HG03135 (cell line): ENCODE measurements around the gene GRHL3.
"Not testable (repeated sequence)": the region's sequence is repeated elsewhere in the genome, so short reads cannot be mapped to it uniquely, and the experiment has no call there.

Experiments
- ATAC-seq: cut with Tn5 transposase; IDR thresholded peaks from one replicate; pipeline ENCODE4 v1.9.1; 2021; ENCODE audit warnings: mild to moderate bottlenecking, moderate library complexity; ENCODE audit not compliant: unreplicated experiment

GRHL3 gene

DNA sequence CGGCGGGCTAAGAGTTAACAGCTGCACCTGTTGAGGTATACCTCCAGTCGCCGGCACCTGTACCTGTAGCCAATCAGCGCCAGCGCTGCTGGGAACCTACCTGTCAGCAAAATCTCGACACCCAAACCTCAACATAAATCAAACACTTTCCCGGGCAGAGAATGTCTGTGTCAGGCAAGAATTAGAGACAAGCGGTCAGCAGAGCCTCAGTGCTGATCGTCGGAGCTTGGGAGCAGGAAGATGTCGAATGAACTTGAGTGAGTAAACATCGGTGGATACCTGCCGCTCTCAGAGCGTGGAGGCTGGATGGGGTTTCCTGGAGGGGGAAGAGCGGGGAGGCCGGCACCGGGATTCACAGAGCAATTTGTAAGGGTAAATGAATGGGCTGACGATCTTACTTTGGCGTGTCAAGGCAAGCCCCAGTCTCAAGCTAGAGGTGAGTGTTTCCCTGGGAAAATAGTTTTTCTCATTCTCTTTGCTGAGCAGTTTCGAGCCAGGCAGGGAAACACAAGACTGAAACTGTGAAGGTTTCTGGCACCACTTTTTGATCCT lies at the start of gene GRHL3:
GRHL3 (plus strand) TSS at position 46 of the 552 bp plus-strand sequence; CDS start at position 241, 195 bp downstream.
- no peak for ATAC-seq

- ATAC-seq, result not testable (repeated sequence)
These were observed 44.7 kb upstream of the GRHL3 start for GRCh38 chr1:24274203-24275103.

DNA sequence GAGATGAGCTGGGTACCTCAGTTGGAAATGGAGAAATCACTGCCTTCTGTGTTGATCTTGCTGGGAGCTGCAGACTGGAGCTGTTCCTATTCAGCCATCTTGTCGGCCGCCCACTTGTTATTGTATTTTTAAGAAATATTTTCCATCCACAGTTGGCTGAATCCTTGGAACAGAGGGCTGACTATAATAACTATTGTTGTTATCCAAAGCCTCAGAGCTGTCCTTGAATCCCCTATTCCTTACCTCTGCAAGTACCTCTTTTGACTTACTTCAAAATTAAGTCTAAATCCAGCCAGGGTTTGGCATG lies 44.1 kb upstream of the GRHL3 start:
- ATAC-seq, result no peak

GRCh38 chr1:24275510-24275909 lies 43.6 kb upstream of the GRHL3 start:
- no peak for ATAC-seq

- no peak for ATAC-seq
These were observed 42.4 kb upstream of the GRHL3 start for GRCh38 chr1:24276791-24277190.

- no peak for ATAC-seq
These were observed 41.6 kb upstream of the GRHL3 start for GRCh38 chr1:24277420-24278169.

GRCh38 chr1:24278726-24279125 lies 40.4 kb upstream of the GRHL3 start:
- no peak for ATAC-seq

GRCh38 chr1:24279590-24280232 lies 39.4 kb upstream of the GRHL3 start:
- no peak for ATAC-seq

DNA sequence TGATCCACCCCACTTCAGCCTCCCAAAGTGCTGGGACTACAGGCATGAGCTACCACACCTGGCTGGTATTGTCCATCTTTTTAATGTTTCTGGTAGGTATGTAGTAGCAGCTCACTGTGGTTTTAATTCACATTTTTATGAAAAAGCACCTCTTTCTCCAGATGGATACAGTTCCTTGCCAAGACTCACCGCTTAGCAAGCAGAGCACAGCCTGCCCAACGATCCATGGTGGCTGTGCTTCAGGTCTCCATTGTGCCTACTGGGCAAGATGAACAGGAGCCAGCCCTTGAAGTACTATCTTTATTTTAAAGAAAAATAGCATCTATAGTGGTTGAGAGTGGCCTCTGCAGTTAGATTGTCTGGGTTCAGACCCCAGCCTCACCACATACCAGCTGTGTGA lies 37.6 kb upstream of the GRHL3 start:
- no peak for ATAC-seq

DNA sequence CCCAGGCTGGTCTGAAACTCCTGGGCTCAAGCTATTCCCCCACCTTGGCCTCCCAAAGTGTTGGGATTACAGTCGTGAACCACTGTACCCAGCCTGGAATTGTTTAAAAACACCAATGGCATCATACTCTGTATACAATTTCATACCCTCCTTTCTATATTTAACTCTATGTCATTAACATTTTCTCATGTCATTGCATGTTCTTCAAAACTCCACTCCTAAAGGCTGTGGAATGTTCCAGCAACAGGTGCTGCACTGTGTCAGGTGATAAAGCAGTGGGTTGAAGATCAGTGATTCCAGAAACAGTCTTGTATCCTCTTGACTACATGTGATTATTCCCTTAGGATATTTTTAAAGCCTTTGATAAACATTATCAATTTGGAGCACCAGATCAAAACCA lies 36.7 kb upstream of the GRHL3 start:
- ATAC-seq, result no peak

DNA sequence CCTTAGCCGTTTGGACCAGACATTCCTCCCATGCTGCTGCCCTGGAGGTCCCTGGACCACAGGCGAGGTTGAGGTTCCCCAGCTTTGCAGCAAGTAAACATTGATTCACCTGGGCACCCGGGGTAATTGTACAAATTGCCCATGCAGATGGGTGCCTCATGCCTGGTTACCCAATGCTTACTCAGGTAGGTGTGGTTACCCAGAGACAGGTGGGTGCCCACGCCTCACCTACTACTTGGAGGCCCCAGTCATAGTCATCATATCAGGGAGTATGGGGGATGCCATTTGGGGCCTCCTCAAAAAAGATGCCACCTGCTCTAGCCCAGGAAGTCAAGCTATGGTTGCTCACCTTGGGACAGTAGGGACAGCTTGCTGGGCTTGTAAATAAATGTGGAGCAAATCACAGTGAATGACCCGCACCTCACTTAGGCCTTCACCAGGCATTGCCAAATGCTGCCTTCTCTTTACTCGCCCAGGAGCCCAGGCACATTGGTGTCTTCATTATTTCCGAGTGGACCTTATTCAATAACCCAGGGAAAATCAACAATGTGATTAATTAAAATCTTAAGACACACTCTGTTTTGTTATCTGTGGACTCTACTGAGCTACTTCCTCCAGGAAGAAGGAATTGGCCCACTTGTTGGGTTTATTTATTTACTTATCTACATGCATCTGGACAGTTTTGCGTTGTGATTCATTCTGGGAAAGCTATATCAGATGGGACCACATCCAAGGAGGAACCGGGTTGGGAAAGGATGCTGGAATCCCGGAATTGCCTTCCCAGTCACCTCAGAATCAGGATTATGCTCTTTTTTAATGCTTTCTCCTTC lies 35.6 kb upstream of the GRHL3 start:
- no peak for ATAC-seq

DNA sequence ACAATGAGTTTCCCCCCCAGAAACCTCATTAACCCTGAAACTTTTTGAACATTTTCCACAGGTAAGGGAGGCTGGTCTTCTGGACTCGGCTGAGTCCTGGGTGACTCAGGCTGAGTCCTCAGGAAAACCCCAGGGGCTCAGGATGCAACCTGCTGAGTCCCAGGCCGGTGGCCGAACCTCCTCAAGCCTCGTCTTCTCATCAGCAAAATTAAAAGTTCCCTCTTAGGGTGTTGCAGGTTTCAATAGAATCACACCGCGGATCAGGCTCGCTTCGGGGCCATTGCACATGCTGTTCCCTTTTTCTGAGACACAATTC lies 35.0 kb upstream of the GRHL3 start:
- no peak for ATAC-seq

GRCh38 chr1:24285231-24285630 lies 33.9 kb upstream of the GRHL3 start:
- ATAC-seq, result no peak

DNA sequence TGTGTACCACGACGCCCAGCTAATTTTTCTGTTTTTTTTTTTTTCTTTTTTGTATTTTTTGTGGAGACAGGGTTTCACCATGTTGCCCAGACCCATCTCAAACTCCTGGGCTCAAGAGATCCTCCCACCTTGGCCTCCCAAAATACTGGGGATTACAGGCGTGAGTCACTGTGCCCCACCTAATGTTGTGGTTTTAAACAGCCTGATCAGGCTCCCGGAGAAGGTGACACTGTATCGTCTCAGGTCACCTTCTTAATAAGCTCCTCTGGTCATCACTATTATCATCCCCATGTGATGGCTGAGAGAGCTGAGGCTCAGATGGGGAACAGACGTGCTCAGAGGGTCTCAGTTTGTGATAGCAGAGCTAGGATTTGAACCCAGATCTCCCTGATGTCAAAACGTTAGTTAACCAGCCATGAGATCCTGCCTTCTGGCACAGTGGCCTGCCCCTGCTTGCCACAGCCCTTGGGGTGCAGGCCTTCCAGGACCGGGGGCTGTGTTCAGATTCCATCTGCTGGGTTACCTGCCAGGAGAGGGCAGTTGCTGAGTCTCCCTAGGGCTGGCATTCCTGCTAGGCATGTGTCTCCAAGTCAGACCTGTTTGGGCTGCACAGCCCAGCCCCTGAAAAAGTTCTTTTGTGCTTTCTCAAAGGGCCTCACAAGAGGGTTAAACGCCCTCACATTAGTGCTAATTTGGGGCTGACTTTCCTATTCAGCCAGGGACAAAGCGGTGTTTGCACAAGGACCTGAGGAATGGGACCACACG lies 32.7 kb upstream of the GRHL3 start:
- ATAC-seq, result no peak

GRCh38 chr1:24287779-24288178 lies 31.4 kb upstream of the GRHL3 start:
- not testable (repeated sequence) for ATAC-seq

- ATAC-seq, result no peak
These were observed 30.7 kb upstream of the GRHL3 start for GRCh38 chr1:24288479-24288878.

- ATAC-seq, result no peak
These were observed 29.1 kb upstream of the GRHL3 start for GRCh38 chr1:24289937-24290595.

DNA sequence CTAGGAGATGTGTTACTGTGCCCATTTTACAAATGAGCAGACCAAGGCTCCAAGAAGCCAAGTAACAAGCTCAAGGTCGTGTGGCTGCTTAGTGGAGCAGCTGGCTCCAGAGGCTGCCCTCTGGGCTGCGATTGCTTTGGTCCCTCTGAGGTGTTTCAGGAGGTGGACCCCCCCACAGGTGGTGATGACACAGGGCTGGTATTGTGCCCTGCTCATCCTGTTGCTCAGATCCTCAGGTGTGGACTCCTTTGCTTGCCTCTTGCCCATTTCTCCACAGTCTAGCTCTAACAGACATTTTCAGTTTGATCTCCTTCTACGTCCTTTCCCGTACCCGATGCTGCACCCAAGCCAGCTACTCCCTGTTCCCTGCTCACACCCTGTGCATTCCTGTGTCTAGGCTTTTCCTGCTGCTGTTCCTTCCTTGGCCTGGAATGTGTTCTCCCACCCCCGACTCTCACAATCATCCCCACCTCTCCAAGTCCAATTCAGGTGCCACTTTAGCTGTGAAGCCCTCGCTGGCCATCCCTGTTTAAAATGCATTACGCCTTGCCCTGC lies 28.1 kb upstream of the GRHL3 start:
- no peak for ATAC-seq

DNA sequence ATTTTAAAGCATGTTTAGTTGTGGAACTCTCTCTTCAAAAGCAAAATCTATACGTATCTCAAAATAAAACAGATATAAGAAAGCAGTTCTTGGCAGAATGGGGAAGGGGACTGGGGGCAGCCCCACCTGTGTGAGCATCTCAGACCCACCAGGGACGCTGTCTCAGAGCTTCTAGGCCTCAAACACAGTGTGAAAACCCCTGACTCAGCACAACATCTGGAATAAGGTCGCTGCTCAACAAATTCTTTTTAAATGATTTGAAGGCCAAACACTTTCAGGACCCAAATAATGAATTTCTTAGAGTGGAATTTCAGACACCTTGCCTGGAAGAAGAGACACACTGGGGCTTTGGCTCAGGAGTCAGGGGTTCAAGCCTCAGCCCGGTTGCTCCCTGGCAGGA lies 27.1 kb upstream of the GRHL3 start:
- no peak for ATAC-seq
